GM10248 (cell line): Measurements from ENCODE around the gene KIF2C.

Experiments
- CTCF ChIA-PET: fragments of 300-600 bp; sonication (Branson Sonifier 250); formaldehyde crosslinking; extraction: SDS; loops from one replicate; lab custom pipeline; 2021; ENCODE audit warnings: antibody characterized with exemption; lab: Yijun Ruan, JAX
- POLR2A ChIA-PET: fragments of 350-650 bp; sonication (Branson Sonifier 250); formaldehyde crosslinking; extraction: SDS; loops from one replicate; lab custom pipeline; 2020; ENCODE audit warnings: antibody characterized with exemption; lab: Yijun Ruan, JAX
- DNase-seq: peaks from one replicate; pipeline ENCODE4 v3.0.0; 2012; ENCODE audit errors: extremely low spot score
- TF ChIP-seq, protein P1 (sequence below): IDR thresholded peaks from 2 replicates; pipeline ENCODE4 v1.5.1; 2012; ENCODE audit warnings: mild to moderate bottlenecking, low read depth; ENCODE audit errors: extremely low read depth, missing control alignments, control extremely low read depth

KIF2C gene

DNA sequence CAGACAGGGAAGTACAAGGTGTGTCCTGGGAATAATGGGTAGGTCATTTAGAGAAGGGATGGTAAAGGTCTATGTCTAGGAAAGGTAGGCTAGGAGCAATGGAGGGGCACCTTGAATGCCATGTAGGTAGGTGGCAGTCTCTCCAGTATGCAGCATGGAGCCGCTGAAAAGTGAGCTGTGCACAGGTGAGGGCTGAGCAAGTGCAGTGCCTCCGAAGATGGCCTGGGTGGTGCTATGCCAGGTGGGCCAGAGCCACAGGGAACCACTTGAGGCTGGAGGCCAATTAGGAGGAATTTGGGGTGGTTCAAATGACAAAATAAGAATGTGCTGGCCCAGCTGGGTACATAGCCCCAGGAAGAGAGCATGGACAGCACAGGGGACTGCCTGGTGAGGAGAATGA is 33.7 kb upstream of the KIF2C start:
- POLR2A ChIA-PET, result no interaction called here
- TF ChIP-seq, protein P1, sequence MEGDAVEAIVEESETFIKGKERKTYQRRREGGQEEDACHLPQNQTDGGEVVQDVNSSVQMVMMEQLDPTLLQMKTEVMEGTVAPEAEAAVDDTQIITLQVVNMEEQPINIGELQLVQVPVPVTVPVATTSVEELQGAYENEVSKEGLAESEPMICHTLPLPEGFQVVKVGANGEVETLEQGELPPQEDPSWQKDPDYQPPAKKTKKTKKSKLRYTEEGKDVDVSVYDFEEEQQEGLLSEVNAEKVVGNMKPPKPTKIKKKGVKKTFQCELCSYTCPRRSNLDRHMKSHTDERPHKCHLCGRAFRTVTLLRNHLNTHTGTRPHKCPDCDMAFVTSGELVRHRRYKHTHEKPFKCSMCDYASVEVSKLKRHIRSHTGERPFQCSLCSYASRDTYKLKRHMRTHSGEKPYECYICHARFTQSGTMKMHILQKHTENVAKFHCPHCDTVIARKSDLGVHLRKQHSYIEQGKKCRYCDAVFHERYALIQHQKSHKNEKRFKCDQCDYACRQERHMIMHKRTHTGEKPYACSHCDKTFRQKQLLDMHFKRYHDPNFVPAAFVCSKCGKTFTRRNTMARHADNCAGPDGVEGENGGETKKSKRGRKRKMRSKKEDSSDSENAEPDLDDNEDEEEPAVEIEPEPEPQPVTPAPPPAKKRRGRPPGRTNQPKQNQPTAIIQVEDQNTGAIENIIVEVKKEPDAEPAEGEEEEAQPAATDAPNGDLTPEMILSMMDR, result no peak
- DNase-seq, result no peak
- CTCF ChIA-PET, result interaction anchor here (1.2 to 2.1 kb wide), 4 partner anchors 9 to 13 kb away, joined by 4 to 23 read pairs (median 7); no protein-coding TSS in a partner anchor

- ChIA-PET POLR2A (interaction anchor here (0.6 to 1.3 kb wide), 2 partner anchors 11 to 14 kb away, joined by 9 to 10 read pairs; no protein-coding TSS in a partner anchor), CTCF (interaction anchor here (0.8 to 2.1 kb wide), 7 partner anchors 8 to 75 kb away, joined by 3 to 23 read pairs (median 3); partner anchors contain the start of gene RNU5D-1)
- TF ChIP-seq, protein P1, result no peak
- no peak for DNase-seq
Measured at GRCh38 chr1:44707112-44707881, 32.3 kb upstream of the KIF2C start.

GRCh38 chr1:44707959-44708831 is 31.4 kb upstream of the KIF2C start:
- CTCF ChIA-PET, result interaction anchor here (0.7 to 2.1 kb wide), 11 partner anchors 9 to 595 kb away, joined by 3 to 23 read pairs (median 4); no protein-coding TSS in a partner anchor
- POLR2A ChIA-PET, result interaction anchor here (0.6 kb wide), 1 partner anchor 10 kb away, joined by 9 read pairs; no protein-coding TSS in a partner anchor
- peak; percentile 55 for DNase-seq
- TF ChIP-seq, protein P1, result peak; percentile 63

DNA sequence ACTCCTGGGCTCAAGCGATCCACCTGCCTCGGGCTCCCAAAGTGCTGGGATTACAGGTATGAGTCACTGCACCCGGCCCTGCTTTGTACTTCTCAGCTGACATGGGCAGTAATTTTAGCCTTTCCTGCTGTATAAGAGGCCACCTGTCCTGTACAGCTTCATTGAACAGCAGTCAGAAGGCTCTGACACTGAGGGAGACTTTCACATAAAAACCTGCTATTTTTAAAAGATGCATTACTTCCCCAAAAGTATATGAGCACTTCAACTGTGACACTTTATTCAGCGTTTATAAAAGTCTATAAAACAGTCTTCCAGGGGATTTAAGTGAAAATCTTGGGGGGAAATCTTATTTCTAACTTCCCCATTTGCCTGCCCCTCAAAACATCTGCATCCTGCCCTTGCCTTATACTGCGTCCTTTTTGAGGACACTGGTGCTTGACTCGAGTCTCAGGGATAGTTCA is 26.3 kb upstream of the KIF2C start:
- TF ChIP-seq, protein P1, result no peak
- POLR2A ChIA-PET, result interaction anchor here (1.1 to 3.2 kb wide), 3 partner anchors 8 to 106 kb away, joined by 3 to 20 read pairs (median 9); partner anchors contain the start of gene PLK3
- DNase-seq, result peak; percentile 50
- CTCF ChIA-PET, result interaction anchor here (0.7 to 9.2 kb wide), 9 partner anchors 8 to 590 kb away, joined by 3 to 69 read pairs (median 4); partner anchors contain the start of genes PLK3 and RNU5D-1

- no peak for DNase-seq
- TF ChIP-seq, protein P1, result no peak
- ChIA-PET CTCF (interaction anchor here (0.7 to 9.2 kb wide), 7 partner anchors 8 to 589 kb away, joined by 3 to 69 read pairs (median 5); partner anchors contain the start of gene RNU5D-1), POLR2A (no interaction called here)
Measured at GRCh38 chr1:44714532-44714931, 25.1 kb upstream of the KIF2C start.
